ENCODE data around the gene WNT5B. TPM values are rescaled to one million over a fixed set of nuclear protein-coding genes. Genes with fewer than 3 reads are reported as not detected.

Gene WNT5B
- total RNA-seq, 1 donor from 2014 or later: 2.3 TPM

GRCh38 chr12:1639538-1639937 is 10.5 kb downstream of the WNT5B start:
- no peak for TF ChIP-seq CTCF (IDR thresholded peaks at IDR 0.05)
- peak; percentile 51 for ATAC-seq
- DNase-seq: no peak
- Histone ChIP-seq H3K4me3 (peak overlapping the region; percentile 13), H3K9me3 (no peaks in the 10 kb centered on the region), H3K27ac (no peak overlapping the region), H3K27me3 (no peaks in the 10 kb centered on the region), H3K36me3 (no peaks in the 10 kb centered on the region), H3K4me1 (peaks cover 9% of the 10 kb centered on the region)
- intact Hi-C loops (cut with DNase I): loop anchor here (10.0 kb wide), 1 partner anchor 295 kb away; no protein-coding TSS in a partner anchor

- peak overlapping the region; percentile 13 for H3K4me3 ChIP-seq
- no peak for DNase-seq
- no peak for ATAC-seq
- H3K36me3 ChIP-seq: no peaks in the 10 kb centered on the region
- peaks cover 12% of the 10 kb centered on the region for H3K4me1 ChIP-seq
- no peaks in the 10 kb centered on the region for H3K9me3 ChIP-seq
- TF ChIP-seq CTCF (IDR thresholded peaks at IDR 0.05): no peak
- H3K27ac ChIP-seq: no peak overlapping the region
- no peaks in the 10 kb centered on the region for H3K27me3 ChIP-seq
- intact Hi-C loops (cut with DNase I): no loop called here
Measured at GRCh38 chr12:1640328-1641234, 11.6 kb downstream of the WNT5B start.

- Histone ChIP-seq H3K27ac (no peak overlapping the region), H3K9me3 (no peaks in the 10 kb centered on the region), H3K36me3 (no peaks in the 10 kb centered on the region), H3K27me3 (no peaks in the 10 kb centered on the region), H3K4me1 (peaks cover 12% of the 10 kb centered on the region), H3K4me3 (no peak overlapping the region)
- TF ChIP-seq CTCF (IDR thresholded peaks at IDR 0.05): no peak
- intact Hi-C loops (cut with DNase I): no loop called here
- no peak for ATAC-seq
- no peak for DNase-seq
Measured at GRCh38 chr12:1642513-1642912, 13.5 kb downstream of the WNT5B start.

- Histone ChIP-seq H3K36me3 (no peaks in the 10 kb centered on the region), H3K9me3 (no peaks in the 10 kb centered on the region), H3K27me3 (no peaks in the 10 kb centered on the region), H3K27ac (no peak overlapping the region), H3K4me3 (no peak overlapping the region), H3K4me1 (peaks cover 12% of the 10 kb centered on the region)
- ATAC-seq (no peak), DNase-seq (no peak)
- intact Hi-C loops (cut with DNase I): no loop called here
- TF ChIP-seq CTCF (IDR thresholded peaks at IDR 0.05): no peak
Measured at GRCh38 chr12:1643043-1643442, 14.0 kb downstream of the WNT5B start.

- H3K36me3 ChIP-seq: no peaks in the 10 kb centered on the region
Measured at GRCh38 chr12:1643905-1644533, 15.0 kb downstream of the WNT5B start.

More at GRCh38 chr12:1643905-1644533, 15.0 kb downstream of the WNT5B start:
- no peak overlapping the region for H3K4me3 ChIP-seq
- H3K4me1 ChIP-seq: peaks cover 12% of the 10 kb centered on the region
- ATAC-seq: no peak
- no peaks in the 10 kb centered on the region for H3K27me3 ChIP-seq
- no peak for TF ChIP-seq CTCF (IDR thresholded peaks at IDR 0.05)
- no peak for DNase-seq
- H3K9me3 ChIP-seq: no peaks in the 10 kb centered on the region
- H3K27ac ChIP-seq: no peak overlapping the region
- intact Hi-C loops (cut with DNase I): no loop called here

Data from upper lobe of right lung (tissue), 1 donor.